GM19395 (cell line): Measurements from ENCODE around the gene ATP5F1A.

Experiments
- ATAC-seq: cut with Tn5 transposase; IDR thresholded peaks from one replicate; pipeline ENCODE4 v1.9.1; 2021; ENCODE audit warnings: mild to moderate bottlenecking, moderate library complexity; ENCODE audit not compliant: unreplicated experiment

ATP5F1A gene

DNA sequence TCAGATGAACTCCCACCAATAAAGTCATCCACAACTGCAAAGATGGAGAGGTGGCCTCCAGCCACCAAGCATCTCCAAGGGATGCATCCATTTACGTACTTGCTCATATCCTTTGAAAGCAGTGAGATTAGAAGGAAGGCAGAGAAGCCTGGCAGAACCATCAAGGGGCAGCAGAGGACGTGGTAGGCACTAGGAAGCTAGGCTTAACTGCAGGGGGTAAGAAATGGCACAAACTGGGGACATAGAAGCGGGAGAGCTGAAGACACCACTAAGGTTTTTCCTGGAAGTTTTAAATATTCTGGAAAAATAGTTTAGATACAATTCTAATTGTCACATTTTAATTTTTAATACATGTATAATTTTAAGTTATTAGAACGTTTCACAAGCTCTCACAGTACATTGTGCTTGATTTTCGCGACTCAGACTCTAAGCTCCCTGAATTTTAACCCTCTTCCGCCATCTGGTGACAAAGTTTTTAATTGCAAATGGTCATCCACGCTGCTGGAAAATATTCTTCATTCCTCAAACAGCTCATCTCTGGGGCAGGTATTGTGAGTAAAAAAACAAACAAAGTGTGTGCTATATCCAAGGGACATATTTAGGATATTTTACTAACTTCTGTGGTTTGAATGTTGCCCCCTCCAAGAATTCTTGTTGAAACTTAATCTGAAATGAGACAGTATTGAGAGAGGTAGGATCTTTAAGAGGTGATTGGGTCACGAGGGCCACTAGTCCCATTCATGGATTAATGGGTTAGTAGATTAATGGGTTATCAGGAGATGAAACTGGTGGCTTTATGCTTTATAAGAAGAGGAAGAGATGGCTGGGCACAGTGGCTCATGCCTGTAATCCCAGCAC is 24.4 kb downstream of the ATP5F1A start:
- ATAC-seq, result no peak

DNA sequence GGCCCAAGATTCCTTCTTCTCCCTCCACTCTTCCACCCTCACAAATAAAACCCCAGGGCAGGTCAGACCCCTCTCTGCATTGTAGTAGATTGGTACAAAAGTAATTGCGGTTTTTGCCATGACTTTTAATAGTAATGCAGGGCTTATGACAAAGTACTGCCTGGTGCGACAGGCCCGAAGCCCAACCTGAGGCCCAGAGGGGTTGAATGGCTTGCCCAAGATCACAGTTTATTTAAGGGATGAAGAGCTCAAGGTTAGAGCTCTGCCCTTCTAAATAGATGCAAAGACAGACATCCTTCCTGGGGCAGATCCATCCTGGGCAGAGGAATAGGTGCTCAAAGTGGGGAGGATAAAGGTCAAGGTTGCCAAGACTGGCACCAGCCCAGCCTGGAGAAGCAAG is 25.1 kb downstream of the ATP5F1A start:
- no peak for ATAC-seq

DNA sequence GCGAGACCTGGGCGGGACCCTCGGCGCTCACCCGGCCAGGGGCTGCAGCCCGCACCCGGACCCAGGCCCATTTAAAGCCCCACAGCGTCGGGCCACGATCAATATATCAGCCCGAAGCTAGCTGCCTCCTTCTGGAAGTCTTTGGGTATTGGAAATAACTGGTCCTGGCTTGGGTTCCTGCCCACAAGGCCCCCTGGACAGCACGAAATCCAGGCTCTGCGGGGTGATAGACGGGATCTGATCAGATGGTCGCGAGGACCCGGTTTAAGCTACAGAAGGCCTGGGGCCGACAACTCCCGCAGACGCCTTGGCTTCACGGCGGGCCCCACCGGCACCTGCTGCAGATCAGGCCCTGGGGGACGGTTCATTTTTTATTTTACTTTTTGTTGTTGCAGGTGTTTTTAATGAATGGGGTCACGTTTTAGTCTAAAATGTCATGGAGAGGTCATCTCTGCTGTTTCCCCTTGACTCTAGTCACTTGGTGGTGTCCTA is 25.7 kb downstream of the ATP5F1A start:
- no peak for ATAC-seq

GRCh38 chr18:46071653-46072375 is 26.3 kb downstream of the ATP5F1A start, which contains the start of gene PSTPIP2:
Gene PSTPIP2, minus strand, starts transcription at chr18:46072260. Its CDS starts 72 bp downstream, at chr18:46072188.
- peak; percentile 66 for ATAC-seq

- peak; percentile 28 for ATAC-seq
Measured at GRCh38 chr18:46070815-46071652, 27.1 kb downstream of the ATP5F1A start.

GRCh38 chr18:46070232-46070631 is 27.9 kb downstream of the ATP5F1A start:
- no peak for ATAC-seq

DNA sequence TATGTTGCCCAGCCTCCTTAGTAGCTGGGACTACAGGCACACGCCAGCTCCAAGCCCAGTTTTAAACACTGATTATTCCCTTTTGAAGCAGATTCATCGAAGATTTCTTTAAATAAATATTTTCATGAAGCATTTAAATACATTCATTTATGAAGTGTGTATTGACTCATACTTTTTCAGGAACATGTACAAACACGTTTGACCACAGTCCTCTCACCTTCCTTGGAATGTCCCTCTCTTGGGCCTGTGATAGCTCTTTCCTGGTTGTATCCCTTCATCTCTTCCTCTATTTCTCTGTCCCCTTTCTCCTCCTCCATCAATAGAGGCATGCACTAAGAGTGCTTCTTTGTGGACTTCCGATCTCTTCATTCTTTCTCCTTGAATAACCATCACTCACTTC is 28.6 kb downstream of the ATP5F1A start:
- no peak for ATAC-seq

DNA sequence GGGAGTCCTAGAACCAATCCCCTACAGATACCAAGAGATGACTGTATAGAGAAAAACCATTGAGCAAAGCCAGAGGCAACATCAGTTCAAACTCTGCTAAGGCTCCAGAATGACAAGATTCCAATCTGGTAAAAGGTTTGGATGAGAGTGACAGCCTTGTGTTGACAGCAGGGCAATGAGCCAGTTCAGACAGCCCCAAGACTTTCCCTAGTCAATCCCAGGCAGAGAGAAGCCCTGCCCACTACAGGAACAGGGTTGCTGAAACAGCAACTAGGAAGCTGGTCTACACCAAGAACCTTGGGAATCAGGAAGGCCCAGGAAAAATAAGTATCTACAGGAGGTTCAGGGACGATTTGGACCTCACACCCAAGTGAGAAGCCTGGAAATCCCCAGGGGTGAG is 29.3 kb downstream of the ATP5F1A start:
- ATAC-seq, result no peak

GRCh38 chr18:46067438-46068007 is 30.6 kb downstream of the ATP5F1A start:
- no peak for ATAC-seq

GRCh38 chr18:46062781-46063180 is 35.3 kb downstream of the ATP5F1A start:
- no peak for ATAC-seq

DNA sequence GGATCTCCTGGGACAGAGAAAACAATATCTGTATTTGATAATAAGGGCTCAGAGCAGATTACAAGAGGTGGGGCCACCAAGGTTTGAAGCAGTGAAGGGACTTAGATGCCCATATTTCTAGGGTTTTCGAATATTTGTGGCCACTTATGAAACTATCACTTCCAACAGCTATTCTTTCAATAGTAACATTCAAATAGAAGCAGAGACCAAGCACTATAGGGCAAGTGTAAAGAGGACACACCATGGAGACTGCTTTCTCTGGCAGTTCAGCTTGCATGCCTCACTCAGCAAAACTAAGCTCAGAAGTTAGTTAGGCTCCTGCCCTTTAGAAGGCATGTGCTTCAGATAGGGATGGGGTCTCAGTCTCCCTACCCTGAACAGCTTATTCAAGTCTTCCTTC is 36.3 kb downstream of the ATP5F1A start:
- no peak for ATAC-seq

- no peak for ATAC-seq
Measured at GRCh38 chr18:46061387-46061786, 36.7 kb downstream of the ATP5F1A start.

DNA sequence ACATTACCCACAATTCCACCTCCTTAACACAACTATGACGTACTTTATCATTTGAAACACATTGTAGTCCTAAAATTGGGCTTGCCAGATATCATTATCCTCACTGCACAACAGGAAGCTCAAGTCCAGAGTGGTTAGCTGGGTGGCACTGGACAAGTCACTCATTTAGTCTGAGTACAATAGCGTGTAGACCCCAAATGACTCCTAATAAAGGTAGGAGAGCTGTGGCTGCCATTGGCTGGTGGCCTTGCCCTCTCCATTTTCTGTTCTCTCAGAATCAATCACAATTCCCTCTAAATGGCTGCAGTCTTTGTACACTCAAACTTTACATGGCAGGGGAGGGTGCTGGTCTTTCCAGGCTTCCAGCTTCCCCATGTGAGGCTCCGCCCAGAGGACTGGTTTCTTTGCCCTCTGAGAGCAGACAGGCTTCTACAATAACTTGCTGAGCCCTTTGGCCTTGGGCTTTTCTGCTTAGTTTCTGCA is 37.7 kb downstream of the ATP5F1A start:
- ATAC-seq, result no peak

DNA sequence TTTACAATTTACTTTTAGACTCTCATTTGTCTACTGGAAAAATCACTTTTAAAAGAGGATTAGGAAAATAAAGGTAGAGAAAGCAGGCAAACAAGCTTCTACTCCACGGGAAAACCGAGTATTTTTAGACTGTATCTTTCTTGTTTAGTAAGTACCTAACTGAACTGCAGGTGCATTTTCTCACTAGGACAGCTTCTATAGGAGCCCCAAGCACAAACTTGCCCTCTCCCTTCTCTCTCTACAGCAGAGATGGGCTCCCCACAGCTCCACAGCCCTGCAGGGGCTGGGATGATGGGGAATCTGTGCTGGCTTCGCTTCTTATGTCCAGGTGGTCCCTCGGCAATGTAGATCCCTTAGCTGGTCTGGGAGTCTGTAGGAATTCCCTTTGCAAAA is 42.3 kb downstream of the ATP5F1A start:
- no peak for ATAC-seq

DNA sequence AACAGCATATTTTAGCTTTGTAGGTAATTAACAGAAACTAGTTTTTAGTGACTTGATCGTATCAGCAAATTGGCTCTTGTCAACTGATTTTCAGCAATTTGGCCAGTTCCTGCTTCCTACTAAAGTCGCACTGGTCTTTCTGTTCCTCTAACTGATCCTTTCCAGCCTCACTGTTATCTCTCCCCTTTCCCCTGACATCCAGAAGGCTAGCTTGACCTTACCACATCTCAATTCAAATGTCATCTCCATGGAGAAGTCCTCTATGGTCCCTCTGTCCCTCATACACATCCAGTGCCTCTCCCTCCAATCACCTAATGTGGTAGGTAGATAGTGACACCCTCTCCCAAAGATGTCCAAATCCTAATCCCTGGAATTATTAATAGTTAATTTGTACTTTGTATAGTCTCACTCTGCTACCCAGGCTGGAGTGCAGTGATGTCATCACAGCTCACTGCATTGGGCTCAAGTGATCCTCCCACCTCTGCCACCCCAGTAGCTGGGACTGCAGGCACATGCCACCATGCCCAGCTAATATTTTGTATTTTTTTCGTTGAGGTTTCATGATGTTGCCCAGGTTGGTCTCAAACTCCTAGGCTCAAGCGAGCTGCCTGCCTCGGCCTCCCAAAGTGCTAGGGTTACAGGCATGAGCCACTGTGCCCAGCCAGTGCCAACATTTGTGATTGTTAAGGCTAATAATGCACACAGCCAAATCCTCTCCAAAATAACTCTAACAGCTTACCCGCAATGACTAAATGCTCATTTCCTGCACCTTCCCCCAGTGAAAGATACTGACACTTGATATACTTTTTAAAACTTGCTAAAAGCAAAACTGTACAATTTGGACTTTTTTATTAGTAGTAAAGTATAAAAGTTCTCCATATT is 42.9 kb downstream of the ATP5F1A start:
- no peak for ATAC-seq

GRCh38 chr18:46053368-46054095 is 44.6 kb downstream of the ATP5F1A start:
- ATAC-seq, result no peak

GRCh38 chr18:46051731-46052461 is 46.2 kb downstream of the ATP5F1A start:
- no peak for ATAC-seq

DNA sequence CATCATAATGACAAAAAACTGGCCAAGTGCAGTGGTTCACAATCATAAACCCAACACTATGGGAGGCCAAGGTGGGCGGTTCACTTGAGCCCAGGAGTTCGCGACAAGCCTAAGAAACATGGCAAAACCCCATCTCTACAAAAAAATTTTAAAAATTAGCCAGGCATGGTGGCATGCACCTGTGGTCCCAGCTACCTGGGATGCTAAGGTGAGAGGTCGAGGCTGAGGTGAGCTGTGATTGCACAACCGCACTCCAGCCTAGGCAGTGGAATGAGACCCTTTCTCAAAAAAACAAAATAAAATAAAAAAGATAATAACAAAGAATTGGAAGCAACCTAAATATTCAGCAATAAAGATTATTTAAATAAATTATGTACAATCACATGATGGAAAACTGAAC is 47.8 kb downstream of the ATP5F1A start:
- no peak for ATAC-seq
